ENCODE results near the gene CHST11.

Gene CHST11

GRCh38 chr12:104604070-104604994 is 147.6 kb downstream of the CHST11 start:
- DNase-seq (ENCODE audit: low read depth), result peak; percentile 90
- TF ChIP-seq CTCF (IDR thresholded peaks at IDR 0.05; ENCODE audit: control insufficient read depth, insufficient read depth, low read depth, low read length, missing control alignments), result no peak
- no peak overlapping the region; the same call in 1 of the 2 replicates for H3K4me3 ChIP-seq (ENCODE audit: control insufficient read depth, low read depth, low read length)

- no peak for TF ChIP-seq CTCF (IDR thresholded peaks at IDR 0.05; ENCODE audit: control insufficient read depth, insufficient read depth, low read depth, low read length, missing control alignments)
- H3K4me3 ChIP-seq (ENCODE audit: control insufficient read depth, low read depth, low read length), result peak overlapping the region; percentile 10; the same call in 1 of the 2 replicates
- DNase-seq (ENCODE audit: low read depth), result no peak
Observed at GRCh38 chr12:104604995-104605675, 148.4 kb downstream of the CHST11 start.

GRCh38 chr12:104605685-104606084 is 148.9 kb downstream of the CHST11 start:
- no peak for DNase-seq (ENCODE audit: low read depth)
- H3K4me3 ChIP-seq (ENCODE audit: control insufficient read depth, low read depth, low read length), result peak overlapping the region; percentile 10
- no peak for TF ChIP-seq CTCF (IDR thresholded peaks at IDR 0.05; ENCODE audit: control insufficient read depth, insufficient read depth, low read depth, low read length, missing control alignments)

- H3K4me3 ChIP-seq (ENCODE audit: control insufficient read depth, low read depth, low read length), result no peak overlapping the region
- DNase-seq (ENCODE audit: low read depth), result no peak
- no peak for TF ChIP-seq CTCF (IDR thresholded peaks at IDR 0.05; ENCODE audit: control insufficient read depth, insufficient read depth, low read depth, low read length, missing control alignments)
Observed at GRCh38 chr12:104608998-104609397, 152.2 kb downstream of the CHST11 start.

GRCh38 chr12:104609445-104609844 is 152.7 kb downstream of the CHST11 start:
- TF ChIP-seq CTCF (IDR thresholded peaks at IDR 0.05; ENCODE audit: control insufficient read depth, insufficient read depth, low read depth, low read length, missing control alignments), result no peak
- no peak overlapping the region for H3K4me3 ChIP-seq (ENCODE audit: control insufficient read depth, low read depth, low read length)
- no peak for DNase-seq (ENCODE audit: low read depth)

- no peak for TF ChIP-seq CTCF (IDR thresholded peaks at IDR 0.05; ENCODE audit: control insufficient read depth, insufficient read depth, low read depth, low read length, missing control alignments)
- no peak overlapping the region for H3K4me3 ChIP-seq (ENCODE audit: control insufficient read depth, low read depth, low read length)
- no peak for DNase-seq (ENCODE audit: low read depth)
Observed at GRCh38 chr12:104610513-104611235, 153.9 kb downstream of the CHST11 start.
